ENCODE measurements around the gene ACLY.
"Not testable (repeated sequence)": the region's sequence is repeated elsewhere in the genome, so short reads cannot be mapped to it uniquely, and the experiment has no call there.

DNA sequence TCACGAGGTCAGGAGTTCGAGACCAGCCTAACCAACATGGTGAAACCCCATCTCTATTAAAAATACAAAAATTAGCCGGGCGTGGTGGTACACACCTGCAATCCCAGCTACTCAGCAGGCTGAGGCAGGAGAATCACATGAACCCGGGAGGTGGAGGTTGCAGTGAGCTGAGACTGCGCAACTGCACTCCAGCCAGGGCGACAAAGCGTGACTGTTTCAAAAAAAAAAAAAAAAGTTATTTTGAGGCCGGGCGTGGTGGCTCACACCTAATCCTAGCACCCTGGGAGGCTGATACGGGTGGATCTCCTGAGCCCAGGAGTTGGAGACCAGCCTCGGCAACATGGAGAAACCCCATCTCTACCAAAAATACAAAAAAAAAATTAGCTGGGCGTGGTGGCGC lies 67.4 kb downstream of the ACLY start:
- TF ChIP-seq, protein P1, sequence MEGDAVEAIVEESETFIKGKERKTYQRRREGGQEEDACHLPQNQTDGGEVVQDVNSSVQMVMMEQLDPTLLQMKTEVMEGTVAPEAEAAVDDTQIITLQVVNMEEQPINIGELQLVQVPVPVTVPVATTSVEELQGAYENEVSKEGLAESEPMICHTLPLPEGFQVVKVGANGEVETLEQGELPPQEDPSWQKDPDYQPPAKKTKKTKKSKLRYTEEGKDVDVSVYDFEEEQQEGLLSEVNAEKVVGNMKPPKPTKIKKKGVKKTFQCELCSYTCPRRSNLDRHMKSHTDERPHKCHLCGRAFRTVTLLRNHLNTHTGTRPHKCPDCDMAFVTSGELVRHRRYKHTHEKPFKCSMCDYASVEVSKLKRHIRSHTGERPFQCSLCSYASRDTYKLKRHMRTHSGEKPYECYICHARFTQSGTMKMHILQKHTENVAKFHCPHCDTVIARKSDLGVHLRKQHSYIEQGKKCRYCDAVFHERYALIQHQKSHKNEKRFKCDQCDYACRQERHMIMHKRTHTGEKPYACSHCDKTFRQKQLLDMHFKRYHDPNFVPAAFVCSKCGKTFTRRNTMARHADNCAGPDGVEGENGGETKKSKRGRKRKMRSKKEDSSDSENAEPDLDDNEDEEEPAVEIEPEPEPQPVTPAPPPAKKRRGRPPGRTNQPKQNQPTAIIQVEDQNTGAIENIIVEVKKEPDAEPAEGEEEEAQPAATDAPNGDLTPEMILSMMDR (IDR thresholded peaks at IDR 0.05): not testable (repeated sequence)
- TF ChIP-seq POLR2A (IDR thresholded peaks at IDR 0.05): not testable (repeated sequence)
